Glutamatergic neuron (in vitro differentiated cells): ENCODE data around the gene PLA2G15. TPM values are rescaled to one million over a fixed set of nuclear protein-coding genes. Genes with fewer than 3 reads are reported as not detected.

Experiments
- DNase-seq: peaks from one replicate; pipeline ENCODE4 v3.0.0; 2022
- H3K27ac Mint-ChIP-seq: one replicate; pipeline ENCODE4 v1.8.0; 2020; ENCODE audit warnings: mild to moderate bottlenecking, mixed read lengths, inconsistent platforms; ENCODE audit not compliant: unreplicated experiment
- H3K27me3 Mint-ChIP-seq: one replicate; pipeline ENCODE4 v1.8.0; 2020; ENCODE audit warnings: mild to moderate bottlenecking, moderate library complexity, mixed read lengths, inconsistent platforms; ENCODE audit not compliant: unreplicated experiment
- H3K36me3 Mint-ChIP-seq: one replicate; pipeline ENCODE4 v1.8.0; 2020; ENCODE audit warnings: mild to moderate bottlenecking, mixed read lengths, inconsistent platforms; ENCODE audit not compliant: unreplicated experiment
- H3K4me1 Mint-ChIP-seq: one replicate; pipeline ENCODE4 v1.8.0; 2020; ENCODE audit warnings: mild to moderate bottlenecking, low read depth, mixed read lengths, inconsistent platforms; ENCODE audit not compliant: unreplicated experiment
- H3K4me3 Mint-ChIP-seq: one replicate; pipeline ENCODE4 v1.8.0; 2020; ENCODE audit warnings: mild to moderate bottlenecking, mixed read lengths, inconsistent platforms; ENCODE audit not compliant: unreplicated experiment
- H3K9me3 Mint-ChIP-seq: one replicate; pipeline ENCODE4 v1.8.0; 2020; ENCODE audit warnings: mild to moderate bottlenecking, moderate library complexity, mixed read lengths, inconsistent platforms; ENCODE audit not compliant: unreplicated experiment
- CTCF ChIP-seq: fragments of 200-600 bp; sonication (generic); IDR thresholded peaks from one replicate; pipeline ENCODE4 v1.5.0; 2021; ENCODE audit not compliant: partially characterized antibody, unreplicated experiment
- total RNA-seq: library from RNA; stranded (reverse); fragmentation: NEBNext Ultra II Directional; extraction: Animal tissue kit (Norgen Biotek cat#: 25700); gene quantifications from one replicate; pipeline ENCODE4 v1.2.1, GENCODE V29; 2021; ENCODE audit not compliant: unreplicated experiment

The PLA2G15 gene
- total RNA-seq, 1 donor from 2014 or later = 11.9 TPM

- no peak for DNase-seq
- Mint-ChIP-seq H3K27me3 (no peaks in the 10 kb centered on the region), H3K9me3 (no peaks in the 10 kb centered on the region), H3K4me3 (no peak overlapping the region), H3K4me1 (peaks cover 4% of the 10 kb centered on the region), H3K27ac (no peak overlapping the region), H3K36me3 (no peaks in the 10 kb centered on the region)
- no peak for TF ChIP-seq CTCF
Measured at GRCh38 chr16:68206245-68206644, 38.9 kb upstream of the PLA2G15 start.

DNA sequence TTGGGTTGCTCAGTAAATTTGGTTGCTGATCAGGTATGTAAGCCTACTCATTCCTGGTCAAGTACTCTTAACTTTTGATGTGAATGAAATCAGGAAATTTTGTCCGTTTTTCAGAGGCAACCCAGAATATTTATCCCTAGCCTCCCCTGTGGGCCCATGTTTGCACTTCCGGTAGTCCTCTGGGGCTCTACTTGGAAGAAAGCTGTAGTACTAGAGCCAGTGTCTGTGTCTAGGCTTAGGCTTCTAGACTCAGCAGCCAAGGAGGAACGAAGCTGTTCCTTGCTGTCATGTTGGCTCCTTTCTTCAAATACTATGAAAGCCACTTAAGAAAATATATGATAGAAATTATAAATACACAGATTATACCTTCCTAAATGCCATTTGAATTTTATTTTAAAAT lies 30.4 kb upstream of the PLA2G15 start:
- H3K27me3 Mint-ChIP-seq = no peaks in the 10 kb centered on the region
- H3K4me3 Mint-ChIP-seq = no peak overlapping the region
- no peak for TF ChIP-seq CTCF
- no peaks in the 10 kb centered on the region for H3K9me3 Mint-ChIP-seq
- H3K36me3 Mint-ChIP-seq = no peaks in the 10 kb centered on the region
- H3K4me1 Mint-ChIP-seq = no peaks in the 10 kb centered on the region
- no peak overlapping the region for H3K27ac Mint-ChIP-seq
- DNase-seq = no peak

DNA sequence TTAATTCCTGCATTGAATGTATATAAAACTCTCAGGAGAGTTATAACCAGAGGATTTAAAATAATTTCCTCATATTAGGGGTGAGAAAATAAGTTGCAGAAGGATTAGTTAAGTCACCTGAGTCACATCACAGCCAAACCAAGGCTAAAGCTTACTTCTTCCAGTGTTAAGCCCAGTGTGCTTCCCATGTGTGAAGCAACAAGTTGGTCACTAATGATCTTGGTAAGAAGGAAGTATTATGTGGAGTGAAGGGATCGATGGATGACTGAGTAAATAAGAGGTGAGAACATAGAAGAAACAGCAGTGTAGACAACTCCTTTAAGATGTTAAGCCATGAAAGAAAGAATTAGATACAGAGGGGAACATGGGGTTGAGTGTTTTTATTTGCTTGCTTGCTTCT lies 29.9 kb upstream of the PLA2G15 start:
- DNase-seq = no peak
- H3K36me3 Mint-ChIP-seq = no peaks in the 10 kb centered on the region
- no peak for TF ChIP-seq CTCF
- H3K4me3 Mint-ChIP-seq = no peak overlapping the region
- no peaks in the 10 kb centered on the region for H3K27me3 Mint-ChIP-seq
- H3K9me3 Mint-ChIP-seq = no peaks in the 10 kb centered on the region
- H3K4me1 Mint-ChIP-seq = peaks cover 2% of the 10 kb centered on the region
- H3K27ac Mint-ChIP-seq = no peak overlapping the region

GRCh38 chr16:68216240-68216639 lies 28.9 kb upstream of the PLA2G15 start:
- no peak for DNase-seq
- H3K4me1 Mint-ChIP-seq = peaks cover 2% of the 10 kb centered on the region
- H3K36me3 Mint-ChIP-seq = no peaks in the 10 kb centered on the region
- no peaks in the 10 kb centered on the region for H3K9me3 Mint-ChIP-seq
- no peak for TF ChIP-seq CTCF
- no peaks in the 10 kb centered on the region for H3K27me3 Mint-ChIP-seq
- H3K4me3 Mint-ChIP-seq = no peak overlapping the region
- no peak overlapping the region for H3K27ac Mint-ChIP-seq

- no peak for DNase-seq
- Mint-ChIP-seq H3K36me3 (no peaks in the 10 kb centered on the region), H3K4me1 (peaks cover 2% of the 10 kb centered on the region), H3K4me3 (no peak overlapping the region), H3K27me3 (no peaks in the 10 kb centered on the region), H3K9me3 (no peaks in the 10 kb centered on the region), H3K27ac (no peak overlapping the region)
- no peak for TF ChIP-seq CTCF
Measured at GRCh38 chr16:68217506-68217905, 27.7 kb upstream of the PLA2G15 start.
